ENCODE results near the gene ADCYAP1R1. TPM values are rescaled to one million over a fixed set of nuclear protein-coding genes. Genes with fewer than 3 reads are reported as not detected.

The ADCYAP1R1 gene
- total RNA-seq, 1 donor from 2014 or later = 39.3 TPM

DNA sequence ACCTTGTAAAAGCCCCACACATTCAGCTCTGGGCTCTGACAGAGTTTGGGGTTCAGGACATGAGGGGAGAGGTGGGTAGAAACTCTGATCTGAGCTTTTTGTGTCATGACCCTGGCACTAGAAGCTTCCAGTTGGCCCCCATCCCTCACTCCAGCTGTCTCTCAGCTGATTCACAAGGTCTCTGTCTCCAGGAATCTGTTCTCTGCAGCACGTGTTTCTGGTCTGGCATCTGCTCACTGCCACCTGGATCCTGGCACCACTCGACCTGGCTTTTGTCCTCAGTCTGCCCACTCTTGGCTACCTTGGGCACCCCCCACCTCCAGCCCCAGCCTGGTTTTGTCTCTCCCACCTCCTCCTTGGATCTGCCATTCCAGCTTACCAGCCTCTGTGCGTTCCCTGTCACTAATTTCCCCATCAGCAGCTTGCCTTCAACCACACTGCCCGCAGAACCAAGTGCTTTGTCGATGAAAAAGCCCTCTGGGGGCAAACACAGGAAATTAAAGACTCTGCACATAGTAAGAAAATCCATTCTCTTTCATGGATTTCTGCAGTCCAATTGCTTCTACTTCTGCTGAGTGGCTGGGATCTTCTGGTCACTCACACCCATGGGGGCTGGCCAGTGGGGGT lies 18.3 kb upstream of the ADCYAP1R1 start:
- no peaks in the 10 kb centered on the region for H3K9me3 Mint-ChIP-seq (ENCODE audit: unreplicated experiment)
- DNase-seq (ENCODE audit: low spot score) = no peak
- no peak overlapping the region for H3K4me3 Mint-ChIP-seq (ENCODE audit: unreplicated experiment)
- TF ChIP-seq CTCF (IDR thresholded peaks at IDR 0.05; ENCODE audit: unreplicated experiment) = no peak
- H3K4me1 Mint-ChIP-seq (ENCODE audit: unreplicated experiment) = no peaks in the 10 kb centered on the region
- H3K36me3 Mint-ChIP-seq (ENCODE audit: low read depth, unreplicated experiment) = no peaks in the 10 kb centered on the region
- peaks cover 6% of the 10 kb centered on the region for H3K27me3 Mint-ChIP-seq (ENCODE audit: unreplicated experiment)
- H3K27ac Mint-ChIP-seq (ENCODE audit: unreplicated experiment) = no peak overlapping the region

GRCh38 chr7:31036924-31037323 lies 15.2 kb upstream of the ADCYAP1R1 start:
- no peak for DNase-seq (ENCODE audit: low spot score)
- TF ChIP-seq CTCF (IDR thresholded peaks at IDR 0.05; ENCODE audit: unreplicated experiment) = no peak
- Mint-ChIP-seq H3K4me1 (ENCODE audit: unreplicated experiment) (no peaks in the 10 kb centered on the region), H3K9me3 (ENCODE audit: unreplicated experiment) (no peaks in the 10 kb centered on the region), H3K27me3 (ENCODE audit: unreplicated experiment) (peaks cover 2% of the 10 kb centered on the region), H3K4me3 (ENCODE audit: unreplicated experiment) (no peak overlapping the region), H3K27ac (ENCODE audit: unreplicated experiment) (no peak overlapping the region), H3K36me3 (ENCODE audit: low read depth, unreplicated experiment) (no peaks in the 10 kb centered on the region)

DNA sequence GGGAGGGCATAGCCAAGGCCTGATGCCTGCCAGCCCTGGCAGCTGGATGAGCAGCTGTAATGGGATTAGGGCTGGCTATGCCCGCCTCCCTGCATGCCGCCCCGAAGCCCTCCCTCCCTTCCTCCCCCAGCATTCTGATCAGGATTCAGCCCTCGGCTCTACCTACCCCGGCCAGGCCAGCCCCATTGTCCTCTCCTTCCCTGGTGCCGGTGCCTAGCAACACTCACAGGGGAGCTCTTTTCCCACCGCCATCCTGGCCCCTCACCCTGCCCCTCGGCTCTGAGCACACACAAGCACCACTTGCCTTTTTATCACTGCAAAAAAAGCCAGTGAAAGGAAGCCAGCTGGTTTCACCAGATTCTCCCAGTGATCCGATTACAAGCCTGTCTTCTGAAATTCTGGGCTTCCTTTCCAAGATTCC lies 9.0 kb upstream of the ADCYAP1R1 start:
- peaks cover 4% of the 10 kb centered on the region for H3K4me1 Mint-ChIP-seq (ENCODE audit: unreplicated experiment)
- no peaks in the 10 kb centered on the region for H3K9me3 Mint-ChIP-seq (ENCODE audit: unreplicated experiment)
- TF ChIP-seq CTCF (IDR thresholded peaks at IDR 0.05; ENCODE audit: unreplicated experiment) = no peak
- no peaks in the 10 kb centered on the region for H3K36me3 Mint-ChIP-seq (ENCODE audit: low read depth, unreplicated experiment)
- peak overlapping the region; percentile 44 for H3K27ac Mint-ChIP-seq (ENCODE audit: unreplicated experiment)
- DNase-seq (ENCODE audit: low spot score) = no peak
- peaks cover 2% of the 10 kb centered on the region for H3K27me3 Mint-ChIP-seq (ENCODE audit: unreplicated experiment)
- no peak overlapping the region for H3K4me3 Mint-ChIP-seq (ENCODE audit: unreplicated experiment)

DNA sequence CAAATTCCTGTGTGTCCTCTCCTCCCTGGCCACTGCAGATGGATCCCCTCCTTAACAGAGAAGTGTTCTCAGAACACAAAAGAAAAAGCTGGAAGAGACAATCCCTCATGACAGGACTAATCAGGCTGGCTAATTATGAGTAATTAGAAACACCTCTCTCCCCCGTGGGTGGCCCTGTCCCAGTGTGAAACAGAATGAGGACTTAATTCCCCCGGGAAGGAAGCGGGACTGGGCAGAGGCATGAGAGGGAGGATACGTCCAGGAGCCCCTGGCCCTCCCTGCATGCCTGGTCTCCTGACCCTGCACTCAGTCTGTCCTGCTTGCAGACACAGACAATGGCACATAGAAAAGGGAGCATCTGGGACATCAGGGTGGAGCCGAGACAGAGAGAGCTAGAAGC lies 7.6 kb upstream of the ADCYAP1R1 start:
- no peaks in the 10 kb centered on the region for H3K9me3 Mint-ChIP-seq (ENCODE audit: unreplicated experiment)

More for the DNA sequence above, 7.6 kb upstream of the ADCYAP1R1 start:
- Mint-ChIP-seq H3K4me3 (ENCODE audit: unreplicated experiment) (no peak overlapping the region), H3K27ac (ENCODE audit: unreplicated experiment) (no peak overlapping the region), H3K36me3 (ENCODE audit: low read depth, unreplicated experiment) (no peaks in the 10 kb centered on the region), H3K4me1 (ENCODE audit: unreplicated experiment) (peaks cover 4% of the 10 kb centered on the region), H3K27me3 (ENCODE audit: unreplicated experiment) (peaks cover 5% of the 10 kb centered on the region)
- no peak for DNase-seq (ENCODE audit: low spot score)
- TF ChIP-seq CTCF (IDR thresholded peaks at IDR 0.05; ENCODE audit: unreplicated experiment) = no peak

All from endothelial cell (in vitro differentiated cells).